Activated B cell treated with CpG ODN at 0.5 μM for 24 hours (primary cell): ENCODE results near the gene CACNA2D3. TPM values are rescaled to one million over a fixed set of nuclear protein-coding genes. Genes with fewer than 3 reads are reported as not detected.

ENCODE experiments used
- ATAC-seq: fragments of 200-7000 bp; cut with Tn5 transposase; one replicate; pipeline ENCODE4 v1.10.0; 2021; ENCODE audit warnings: low read depth, mild to moderate bottlenecking, moderate library complexity
- CTCF ChIA-PET: fragments of 350-600 bp; sonication (Branson Sonifier 250); formaldehyde crosslinking; loops from one replicate; lab custom pipeline; 2021; ENCODE audit warnings: antibody characterized with exemption; lab: Charles Lee
- POLR2A ChIA-PET: fragments of 350-600 bp; sonication (Branson Sonifier 250); formaldehyde crosslinking; loops from one replicate; lab custom pipeline; 2021; ENCODE audit warnings: antibody characterized with exemption; lab: Charles Lee
- DNase-seq: peaks from one replicate; pipeline ENCODE4 v3.0.0; 2022
- H3K27ac Mint-ChIP-seq: one replicate; pipeline ENCODE4 v1.8.0; 2020; ENCODE audit warnings: mixed read lengths
- H3K27me3 Mint-ChIP-seq: one replicate; pipeline ENCODE4 v1.8.0; 2021; ENCODE audit warnings: mixed read lengths
- H3K36me3 Mint-ChIP-seq: one replicate; pipeline ENCODE4 v1.8.0; 2021; ENCODE audit warnings: low read depth, mixed read lengths
- H3K4me1 Mint-ChIP-seq: one replicate; pipeline ENCODE4 v1.8.0; 2021; ENCODE audit warnings: mixed read lengths
- H3K4me3 Mint-ChIP-seq: one replicate; pipeline ENCODE4 v1.8.0; 2020; ENCODE audit warnings: mild to moderate bottlenecking, mixed read lengths
- H3K9me3 Mint-ChIP-seq: one replicate; pipeline ENCODE4 v1.8.0; 2020; ENCODE audit warnings: mixed read lengths
- CTCF ChIP-seq: fragments of 200-600 bp; IDR thresholded peaks from one replicate; pipeline ENCODE4 v1.8.0; 2022; ENCODE audit warnings: antibody characterized with exemption, mild to moderate bottlenecking
- intact Hi-C: fragments of 100-400 bp; cut with micrococcal nuclease; formaldehyde crosslinking; loops from one replicate; pipeline ENCODE4 v1.15.1; 2024
- total RNA-seq: library from RNA; stranded (reverse); gene quantifications from 2 replicates; pipeline ENCODE4 v1.2.3, GENCODE V29; 2022

Gene CACNA2D3
- total RNA-seq, 1 donor from 2014 or later = not detected

- H3K36me3 Mint-ChIP-seq = no peaks in the 10 kb centered on the region
- DNase-seq = no peak
- TF ChIP-seq CTCF = no peak
- POLR2A ChIA-PET = no interaction called here
- H3K27ac Mint-ChIP-seq = no peak overlapping the region
- H3K27me3 Mint-ChIP-seq = no peaks in the 10 kb centered on the region
- CTCF ChIA-PET = no interaction called here
- ATAC-seq = no peak
- no peaks in the 10 kb centered on the region for H3K9me3 Mint-ChIP-seq
- H3K4me3 Mint-ChIP-seq = no peak overlapping the region
- intact Hi-C loops = no loop called here
- H3K4me1 Mint-ChIP-seq = no peaks in the 10 kb centered on the region
These were observed 908.6 kb downstream of the CACNA2D3 start for GRCh38 chr3:55030938-55031337.

GRCh38 chr3:55036883-55037577, 914.7 kb downstream of the CACNA2D3 start:
- no peak for DNase-seq
- H3K4me1 Mint-ChIP-seq = no peaks in the 10 kb centered on the region
- H3K27ac Mint-ChIP-seq = no peak overlapping the region
- H3K36me3 Mint-ChIP-seq = no peaks in the 10 kb centered on the region
- H3K4me3 Mint-ChIP-seq = no peak overlapping the region
- CTCF ChIA-PET = no interaction called here
- TF ChIP-seq CTCF = no peak
- POLR2A ChIA-PET = no interaction called here
- H3K9me3 Mint-ChIP-seq = peaks cover 2% of the 10 kb centered on the region
- intact Hi-C loops = no loop called here
- no peak for ATAC-seq
- no peaks in the 10 kb centered on the region for H3K27me3 Mint-ChIP-seq

GRCh38 chr3:55042591-55042990, 920.2 kb downstream of the CACNA2D3 start:
- Mint-ChIP-seq H3K4me1 (no peaks in the 10 kb centered on the region), H3K4me3 (no peak overlapping the region), H3K27me3 (no peaks in the 10 kb centered on the region), H3K27ac (no peak overlapping the region), H3K9me3 (peaks cover 4% of the 10 kb centered on the region), H3K36me3 (no peaks in the 10 kb centered on the region)
- no peak for TF ChIP-seq CTCF
- ATAC-seq (no peak), DNase-seq (no peak)
- CTCF ChIA-PET = no interaction called here
- intact Hi-C loops = no loop called here
- POLR2A ChIA-PET = no interaction called here

GRCh38 chr3:55044486-55044885, 922.1 kb downstream of the CACNA2D3 start:
- Mint-ChIP-seq H3K36me3 (no peaks in the 10 kb centered on the region), H3K27me3 (no peaks in the 10 kb centered on the region), H3K4me3 (no peak overlapping the region), H3K27ac (no peak overlapping the region), H3K4me1 (no peaks in the 10 kb centered on the region), H3K9me3 (peaks cover 2% of the 10 kb centered on the region)
- CTCF ChIA-PET = no interaction called here
- ATAC-seq = no peak
- no peak for TF ChIP-seq CTCF
- intact Hi-C loops = no loop called here
- POLR2A ChIA-PET = no interaction called here
- DNase-seq = no peak

GRCh38 chr3:55059027-55059629, 936.8 kb downstream of the CACNA2D3 start:
- Mint-ChIP-seq H3K4me1 (no peaks in the 10 kb centered on the region), H3K27ac (no peak overlapping the region), H3K27me3 (no peaks in the 10 kb centered on the region), H3K36me3 (no peaks in the 10 kb centered on the region), H3K4me3 (no peak overlapping the region), H3K9me3 (peaks cover 9% of the 10 kb centered on the region)
- intact Hi-C loops = no loop called here
- ChIA-PET CTCF (no interaction called here), POLR2A (no interaction called here)
- no peak for TF ChIP-seq CTCF
- no peak for ATAC-seq
- no peak for DNase-seq
